Choroid plexus epithelial cell (primary cell): ENCODE data around the gene ANKMY2.
"Not testable (repeated sequence)": the region's sequence is repeated elsewhere in the genome, so short reads cannot be mapped to it uniquely, and the experiment has no call there.

Source experiments
- DNase-seq: peaks from one replicate; pipeline ENCODE4 v3.0.0-alpha.2; 2010; ENCODE audit warnings: low read depth
- H3K4me3 ChIP-seq: 2 replicates; pipeline ENCODE4 v1.5.1; 2011; ENCODE audit warnings: low read depth, mild to moderate bottlenecking, control low read depth, low read length, moderate library complexity
- TF ChIP-seq, protein P1 (sequence below): conservative IDR thresholded peaks from 2 replicates; pipeline ENCODE4 v1.5.1; 2011; ENCODE audit warnings: low read depth, mild to moderate bottlenecking, control low read depth, inconsistent platforms, low read length, moderate library complexity

Gene ANKMY2

DNA sequence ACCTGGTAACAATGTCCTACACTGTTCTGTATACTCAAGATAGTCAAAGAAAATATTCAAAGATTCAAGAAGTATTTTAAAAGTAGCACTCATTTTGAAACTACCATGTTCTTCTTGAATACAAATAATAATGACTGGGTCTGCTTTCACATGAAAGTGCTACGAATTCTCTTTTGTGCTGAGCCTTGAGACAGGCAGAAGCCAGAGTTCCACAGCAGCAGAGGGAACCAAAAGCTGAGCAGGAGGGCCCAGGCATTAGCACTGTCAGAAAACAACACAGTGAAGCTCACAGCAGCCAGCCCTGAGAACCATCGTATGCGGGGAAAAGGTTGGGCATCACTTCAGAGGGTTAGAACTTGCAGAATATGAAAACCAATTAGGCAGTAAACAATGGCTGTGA lies 38.9 kb downstream of the ANKMY2 start:
- TF ChIP-seq, protein P1, sequence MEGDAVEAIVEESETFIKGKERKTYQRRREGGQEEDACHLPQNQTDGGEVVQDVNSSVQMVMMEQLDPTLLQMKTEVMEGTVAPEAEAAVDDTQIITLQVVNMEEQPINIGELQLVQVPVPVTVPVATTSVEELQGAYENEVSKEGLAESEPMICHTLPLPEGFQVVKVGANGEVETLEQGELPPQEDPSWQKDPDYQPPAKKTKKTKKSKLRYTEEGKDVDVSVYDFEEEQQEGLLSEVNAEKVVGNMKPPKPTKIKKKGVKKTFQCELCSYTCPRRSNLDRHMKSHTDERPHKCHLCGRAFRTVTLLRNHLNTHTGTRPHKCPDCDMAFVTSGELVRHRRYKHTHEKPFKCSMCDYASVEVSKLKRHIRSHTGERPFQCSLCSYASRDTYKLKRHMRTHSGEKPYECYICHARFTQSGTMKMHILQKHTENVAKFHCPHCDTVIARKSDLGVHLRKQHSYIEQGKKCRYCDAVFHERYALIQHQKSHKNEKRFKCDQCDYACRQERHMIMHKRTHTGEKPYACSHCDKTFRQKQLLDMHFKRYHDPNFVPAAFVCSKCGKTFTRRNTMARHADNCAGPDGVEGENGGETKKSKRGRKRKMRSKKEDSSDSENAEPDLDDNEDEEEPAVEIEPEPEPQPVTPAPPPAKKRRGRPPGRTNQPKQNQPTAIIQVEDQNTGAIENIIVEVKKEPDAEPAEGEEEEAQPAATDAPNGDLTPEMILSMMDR: no peak
- DNase-seq: no peak
- no peak overlapping the region for H3K4me3 ChIP-seq

DNA sequence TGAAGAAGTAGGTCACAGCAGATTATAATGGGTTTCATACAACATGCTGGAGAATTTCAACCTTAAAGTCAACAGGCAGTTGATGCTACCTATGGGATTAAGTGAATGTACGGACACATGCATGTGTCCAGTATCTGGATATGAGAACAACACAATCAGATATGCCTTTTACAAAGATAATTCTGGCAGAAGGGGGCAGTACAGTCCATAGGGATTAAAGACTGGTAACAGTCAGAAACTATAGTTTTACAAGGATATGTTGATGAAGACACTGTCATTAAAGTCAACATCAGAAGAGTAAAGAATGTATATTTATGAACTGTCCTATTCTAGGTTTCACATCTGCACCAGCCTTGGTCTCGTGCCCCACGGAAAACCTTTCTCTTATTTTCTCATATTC lies 41.5 kb downstream of the ANKMY2 start:
- DNase-seq: peak; percentile 65

DNA sequence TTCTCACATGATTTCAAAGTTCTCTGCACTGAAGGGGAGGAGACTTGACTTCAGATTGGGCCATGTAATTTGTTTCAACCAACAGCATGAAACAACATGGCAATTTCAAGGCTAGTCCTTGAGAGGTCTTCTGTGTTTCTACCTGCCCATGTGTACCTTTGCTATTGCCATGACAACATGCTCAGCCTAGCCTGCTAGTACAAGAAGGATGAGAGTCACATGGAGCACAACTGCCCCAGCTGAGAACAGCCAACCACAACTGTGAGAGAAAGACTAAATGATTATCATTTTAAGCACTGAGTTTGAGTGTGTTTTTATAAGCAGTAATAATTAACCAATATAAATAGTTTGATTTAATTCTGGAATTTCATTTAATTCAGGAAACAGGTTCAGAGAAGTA lies 41.9 kb downstream of the ANKMY2 start:
- no peak overlapping the region for H3K4me3 ChIP-seq
- TF ChIP-seq, protein P1: no peak
- DNase-seq: no peak

More for the DNA sequence above, 41.5 kb downstream of the ANKMY2 start:
- TF ChIP-seq, protein P1: peak; percentile 52
- no peak overlapping the region for H3K4me3 ChIP-seq

DNA sequence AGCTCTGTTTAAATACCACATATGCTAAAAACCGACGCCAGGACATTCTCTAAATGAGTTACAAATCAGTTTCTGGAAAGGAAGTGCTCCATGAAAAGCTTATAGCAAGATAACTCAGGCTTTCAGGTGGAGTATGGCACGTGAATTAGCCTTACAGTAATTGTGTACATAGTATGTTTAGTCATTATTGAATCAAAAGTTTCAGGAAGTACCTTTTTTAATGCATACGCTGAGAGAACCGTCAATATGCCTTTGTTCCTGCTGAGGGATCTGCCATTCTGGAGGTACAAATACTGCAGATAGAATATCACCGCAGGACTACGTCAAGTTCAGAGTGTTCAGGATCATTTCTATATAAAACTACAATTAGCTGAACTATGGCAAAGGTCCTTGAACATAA lies 45.7 kb downstream of the ANKMY2 start:
- TF ChIP-seq, protein P1: no peak
- no peak for DNase-seq
- H3K4me3 ChIP-seq: no peak overlapping the region

DNA sequence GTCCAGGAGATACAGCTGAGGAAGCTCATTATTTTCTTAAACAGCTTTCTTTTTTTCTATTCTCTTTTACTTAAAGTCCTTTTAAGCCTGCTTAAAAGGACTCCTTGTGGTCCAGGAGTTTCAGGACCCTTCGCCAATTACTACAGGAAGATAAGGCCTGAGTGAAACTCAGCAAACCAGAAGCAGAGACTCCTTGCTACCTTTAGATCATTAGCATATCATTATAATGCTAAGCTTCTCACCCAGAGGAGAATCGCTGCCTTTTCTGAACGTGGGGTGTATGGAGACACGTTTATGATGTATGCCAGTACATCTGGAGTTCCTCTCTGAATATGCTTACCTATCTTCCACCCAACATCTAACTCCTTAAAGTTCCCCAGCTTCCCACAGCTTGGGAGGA lies 47.5 kb downstream of the ANKMY2 start:
- DNase-seq: no peak
- no peak overlapping the region for H3K4me3 ChIP-seq
- TF ChIP-seq, protein P1: no peak

DNA sequence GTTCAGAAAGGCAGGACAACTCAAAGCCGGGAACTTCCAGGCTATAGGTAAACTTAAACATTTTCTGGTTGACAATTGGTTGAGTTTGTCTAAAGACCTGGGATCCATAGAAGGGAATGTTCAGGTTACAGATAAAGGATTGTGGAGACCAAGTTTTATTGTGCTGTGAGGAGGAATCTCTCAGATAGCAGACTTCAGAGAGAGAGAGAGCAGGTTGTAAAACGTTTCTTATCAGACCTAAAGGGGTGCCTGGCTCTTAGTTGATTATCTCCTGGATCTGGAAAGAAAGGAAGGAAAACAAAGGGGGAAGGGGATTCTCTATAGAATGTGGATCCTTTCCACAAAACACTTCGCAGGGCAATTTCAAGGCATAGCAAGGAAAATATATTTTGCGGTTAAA lies 50.0 kb downstream of the ANKMY2 start:
- not testable (repeated sequence) for DNase-seq, H3K4me3 ChIP-seq

DNA sequence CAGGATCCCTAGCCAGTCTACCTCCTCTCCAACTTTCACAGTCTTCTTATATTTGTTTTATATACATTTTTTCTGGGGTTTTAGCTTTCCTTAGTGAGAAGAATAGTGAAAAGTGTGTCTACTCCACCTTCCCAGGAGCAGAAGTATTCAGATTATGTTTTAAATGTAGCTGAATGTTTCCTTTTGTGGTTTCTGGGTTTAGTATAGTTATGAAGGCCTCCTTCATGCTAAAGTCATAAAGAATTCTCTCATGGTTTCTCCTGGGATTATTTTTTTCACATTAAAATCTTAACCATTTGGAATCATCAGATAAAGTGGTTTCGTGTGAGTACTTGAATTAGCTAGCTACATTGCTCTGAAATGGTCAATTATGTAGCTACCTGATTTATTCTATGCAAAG lies 50.9 kb downstream of the ANKMY2 start:
- H3K4me3 ChIP-seq: no peak overlapping the region
- TF ChIP-seq, protein P1: no peak
- no peak for DNase-seq

DNA sequence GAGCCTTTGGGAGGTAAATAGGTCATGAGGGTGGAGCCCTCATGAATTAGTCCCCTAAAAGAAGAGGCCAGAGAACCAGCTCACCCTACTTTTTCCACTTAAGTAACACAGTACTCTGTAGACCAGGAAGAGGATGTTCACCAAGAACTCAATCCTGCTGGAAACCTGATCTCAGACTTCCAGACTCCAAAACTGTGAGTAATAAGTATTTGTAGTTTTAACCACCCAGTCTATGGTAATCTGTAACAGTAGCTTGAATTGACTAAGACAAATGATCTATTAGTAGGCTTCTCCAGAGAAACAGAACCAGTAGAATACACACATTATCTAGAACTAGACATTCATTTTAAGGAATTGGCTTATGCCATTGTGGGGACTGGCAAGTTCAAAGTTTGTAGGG lies 51.5 kb downstream of the ANKMY2 start:
- H3K4me3 ChIP-seq: no peak overlapping the region
- peak; percentile 16 for DNase-seq
- TF ChIP-seq, protein P1: no peak
